Stimulated activated CD4-positive, alpha-beta T cell treated with anti-CD3 and anti-CD28 coated beads, Interleukin-2, amount 100 ng/mL, for 4 hours (primary cell): Measurements from ENCODE around the gene C11orf42.
"Not testable (repeated sequence)": the region's sequence is repeated elsewhere in the genome, so short reads cannot be mapped to it uniquely, and the experiment has no call there.

Experiments used
- DNase-seq: peaks from one replicate; pipeline ENCODE4 v3.0.0-alpha.2; 2020; ENCODE audit warnings: low read depth

C11orf42 gene

DNA sequence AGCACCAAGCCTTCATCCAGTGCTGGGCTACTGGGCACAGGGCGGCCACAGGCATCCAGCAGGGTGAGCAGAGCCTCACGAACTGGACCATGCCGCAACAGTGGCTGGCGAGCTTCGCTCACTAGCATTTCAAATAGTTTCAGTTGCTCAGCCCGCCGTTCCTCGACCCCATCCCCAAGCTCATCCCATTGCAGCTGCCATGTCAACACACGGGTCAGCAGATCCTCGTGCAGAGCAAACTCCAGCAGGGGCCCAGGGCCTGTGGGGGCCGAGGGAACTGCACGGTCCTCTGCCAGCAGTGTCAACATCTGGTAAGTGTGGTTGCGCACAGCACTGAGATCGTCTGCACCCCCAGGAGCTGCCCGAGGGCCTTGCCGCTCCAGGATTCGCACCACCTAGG is 18.5 kb downstream of the C11orf42 start:
- no peak for DNase-seq

DNA sequence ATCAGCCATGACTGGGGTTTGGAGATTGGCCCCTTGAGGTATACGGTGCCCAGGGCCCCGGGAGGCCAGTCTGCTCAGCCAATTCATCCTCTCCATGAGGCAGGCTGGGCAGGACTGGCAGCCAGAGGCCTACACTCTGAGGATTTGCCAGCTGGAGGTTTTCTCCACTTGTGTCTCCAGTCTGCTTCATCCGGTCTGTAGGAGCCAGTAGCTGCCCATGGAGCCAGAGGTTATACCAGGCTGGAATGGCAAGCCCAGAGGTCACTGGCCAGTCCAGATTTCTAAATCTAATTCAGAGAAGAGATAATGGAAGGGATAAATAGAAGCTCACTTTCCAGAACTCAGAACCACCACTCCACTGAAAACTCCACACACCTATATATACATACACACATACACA is 19.1 kb downstream of the C11orf42 start:
- no peak for DNase-seq

DNA sequence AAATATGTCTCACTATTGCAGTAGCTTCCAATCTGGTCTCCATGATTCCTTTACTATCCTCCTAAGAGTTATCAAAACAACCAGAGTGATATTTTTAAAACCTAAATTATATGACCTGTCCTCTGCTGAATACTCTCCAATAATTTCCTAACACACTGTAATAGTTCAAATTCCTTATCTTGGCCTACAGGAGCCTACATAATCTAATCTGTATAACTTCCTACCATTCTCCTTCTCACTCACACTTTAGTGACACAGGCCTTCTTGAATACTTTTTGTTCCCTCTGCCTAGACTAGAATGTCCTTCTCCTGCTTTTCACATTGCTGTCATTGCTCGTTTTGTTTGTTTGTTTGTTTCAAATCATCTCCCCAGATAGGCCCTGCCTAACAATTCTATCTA is 19.7 kb downstream of the C11orf42 start:
- DNase-seq = no peak

DNA sequence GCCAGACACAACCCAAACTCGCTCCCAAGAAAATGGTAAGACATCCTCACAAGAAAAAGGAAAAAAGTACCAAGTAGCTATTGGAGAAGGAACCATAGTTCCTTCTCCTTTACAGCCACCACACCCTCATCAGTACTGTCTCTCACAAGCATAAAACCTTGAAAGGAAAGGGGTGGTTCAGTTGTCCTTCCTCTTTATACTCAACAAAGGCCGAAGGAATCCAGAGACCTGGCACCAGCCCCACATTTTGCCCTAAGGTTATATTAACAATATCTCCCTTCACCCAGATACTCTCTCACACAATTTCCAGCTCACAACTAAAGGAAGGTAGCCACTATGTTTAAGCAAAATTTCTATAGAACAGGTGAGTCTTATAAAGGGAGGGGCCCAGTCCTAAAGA is 20.5 kb downstream of the C11orf42 start:
- no peak for DNase-seq

DNA sequence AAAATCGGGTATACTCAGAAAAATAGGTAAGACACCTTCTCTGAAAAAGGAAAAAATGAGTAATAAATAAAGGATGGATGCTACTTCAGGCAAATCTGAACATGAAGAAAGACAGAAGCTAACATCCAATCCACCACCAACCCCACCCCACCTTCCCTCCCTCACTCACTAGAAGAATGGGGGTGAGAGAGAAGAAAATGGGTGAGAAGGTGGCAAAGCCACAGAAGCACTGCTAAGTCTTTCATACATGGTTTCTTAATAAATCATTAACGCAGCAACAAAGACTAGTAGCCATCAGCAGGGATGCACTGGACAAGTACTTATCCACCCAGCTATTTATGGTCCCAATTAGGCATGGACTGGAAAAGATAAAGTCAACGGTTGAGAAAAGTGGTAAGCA is 23.2 kb downstream of the C11orf42 start:
- DNase-seq = no peak

DNA sequence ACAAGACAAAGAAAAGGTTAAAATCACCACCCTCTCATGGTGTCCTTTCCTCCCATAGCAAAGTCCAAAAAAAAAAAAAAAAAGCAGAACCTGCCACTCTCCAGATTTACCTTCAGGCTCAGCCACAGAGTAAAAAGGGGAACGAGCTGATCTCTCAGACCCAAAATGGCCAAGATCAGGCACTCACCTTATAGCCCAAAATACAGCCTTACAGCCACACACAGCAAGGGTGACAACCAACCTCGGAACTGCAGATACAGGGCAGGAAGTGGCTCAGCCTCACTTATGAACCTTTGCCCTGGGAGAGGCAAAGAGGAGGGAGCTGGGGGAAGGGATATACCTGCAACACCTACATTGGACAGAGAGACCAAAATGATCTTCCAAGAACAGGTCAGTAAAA is 24.6 kb downstream of the C11orf42 start:
- no peak for DNase-seq

DNA sequence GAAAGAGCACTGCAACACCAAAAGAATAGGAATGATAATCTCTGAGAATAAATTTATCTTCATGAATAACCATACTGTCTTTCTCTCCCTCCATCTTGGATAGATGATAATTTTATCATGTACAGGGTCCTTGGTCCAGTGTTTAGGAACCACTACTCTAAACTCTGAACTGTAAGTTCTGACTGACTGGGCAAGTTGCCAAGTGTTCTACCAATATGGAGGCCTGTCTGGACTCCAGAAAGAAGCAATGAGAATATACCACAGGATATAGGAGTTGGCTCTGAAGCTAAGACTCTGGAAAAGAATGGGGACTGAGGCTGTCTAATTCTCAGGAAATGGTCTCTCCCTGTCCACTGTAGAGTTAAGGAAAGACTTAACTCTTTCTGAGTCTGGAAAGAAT is 27.5 kb downstream of the C11orf42 start:
- no peak for DNase-seq

DNA sequence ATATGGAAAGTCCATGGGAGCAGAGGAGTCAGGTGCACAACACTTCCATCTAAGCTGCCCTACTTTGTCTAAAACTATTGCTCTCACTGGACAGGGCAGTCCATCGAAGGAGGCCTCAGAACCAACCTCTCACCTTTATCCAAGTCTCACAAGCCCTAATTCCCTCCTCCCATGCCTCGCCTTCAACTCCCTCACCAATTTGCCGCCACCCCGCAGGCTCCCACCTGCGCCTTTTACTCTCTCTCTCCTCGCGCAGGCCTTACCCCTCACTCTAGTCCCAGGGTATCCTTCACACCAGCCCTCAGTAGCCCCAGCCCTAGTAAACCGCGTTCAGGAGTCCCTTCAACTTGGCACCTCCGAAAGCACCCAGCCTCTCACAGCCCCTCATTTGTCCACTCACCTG is 28.6 kb downstream of the C11orf42 start:
- DNase-seq = no peak

DNA sequence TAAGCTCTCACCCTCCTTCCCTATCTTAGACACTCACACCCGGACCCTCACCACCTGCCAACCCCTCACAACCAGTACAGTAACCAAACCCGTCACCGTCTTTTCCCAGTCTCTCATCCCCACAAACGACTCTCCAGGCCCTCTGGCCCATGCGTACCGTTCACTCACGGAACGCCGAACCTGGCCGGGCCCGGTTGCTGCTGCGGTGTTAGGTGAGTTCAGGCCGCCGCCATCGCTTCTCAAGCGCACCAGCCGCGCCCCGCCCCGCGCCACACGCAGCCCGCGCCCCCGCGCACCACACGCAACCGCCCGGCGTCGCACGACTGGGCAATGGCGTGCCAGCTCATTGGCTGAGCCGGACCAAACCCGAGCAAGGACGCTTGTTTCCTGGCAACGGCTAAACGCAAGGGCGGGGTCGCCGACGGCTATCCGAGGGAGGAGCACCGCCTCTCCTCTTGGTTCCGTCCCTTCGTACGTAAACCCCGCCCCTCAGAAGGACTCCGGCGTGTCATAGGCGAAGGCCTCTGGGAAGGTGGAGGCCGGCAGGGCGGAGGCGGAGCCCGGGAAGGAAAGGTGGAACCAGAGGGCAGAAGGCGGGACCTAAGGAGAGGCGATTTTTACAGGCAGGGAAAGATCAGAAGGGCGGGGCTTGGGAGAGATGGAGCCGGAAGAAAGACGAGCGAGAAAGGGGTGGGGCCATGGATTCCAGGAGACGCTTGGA is 29.2 kb downstream of the C11orf42 start, which contains the start of gene FHIP1B:
FHIP1B (minus strand) TSS at position 250 of the 721 bp plus-strand sequence. CDS start 10,120 bp downstream, outside the sequence.
- DNase-seq = peak; percentile 99

DNA sequence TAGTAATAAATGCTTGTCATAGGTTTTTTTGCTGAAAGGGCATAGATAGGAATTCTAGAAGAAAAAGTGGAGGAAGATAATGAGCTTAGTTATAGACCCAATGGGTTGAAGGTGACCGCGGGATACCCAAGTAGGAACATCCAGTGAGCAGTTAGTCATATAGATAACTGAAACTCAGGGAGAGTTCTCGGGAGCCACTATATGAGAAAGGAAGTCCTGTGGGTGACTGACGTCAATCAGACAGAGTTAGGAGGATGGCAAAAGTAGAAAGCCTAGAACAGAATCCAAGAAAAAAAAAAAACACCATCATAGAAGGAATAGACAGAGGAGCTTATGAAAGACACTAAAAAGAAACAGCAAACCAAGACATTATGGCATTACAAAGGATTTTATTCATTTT is 31.9 kb downstream of the C11orf42 start:
- no peak for DNase-seq

DNA sequence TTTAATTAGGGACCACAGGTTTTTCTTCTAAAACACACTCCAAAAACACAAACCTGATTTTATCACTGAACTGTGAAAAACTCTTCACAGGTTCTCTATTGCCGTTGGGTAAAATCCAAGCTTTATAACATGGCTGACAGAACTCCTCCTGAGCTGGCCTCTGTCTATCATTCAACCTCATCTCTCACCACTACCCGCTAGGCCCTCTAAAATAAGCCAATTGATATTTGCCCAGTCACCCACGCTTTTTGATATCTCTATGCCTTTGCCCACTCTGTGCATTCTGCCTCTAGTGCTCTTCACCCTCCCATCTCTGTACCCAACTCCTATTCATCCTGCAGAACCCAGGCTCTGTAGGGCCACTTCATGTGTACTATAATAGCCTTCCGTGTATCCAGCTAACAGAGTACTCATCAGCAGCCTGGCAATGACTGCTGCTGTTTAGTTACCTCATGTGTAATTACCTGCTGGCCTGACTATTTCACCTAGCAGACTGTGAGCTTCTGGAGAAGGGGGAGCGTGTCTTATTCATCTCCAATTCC is 32.5 kb downstream of the C11orf42 start:
- no peak for DNase-seq

DNA sequence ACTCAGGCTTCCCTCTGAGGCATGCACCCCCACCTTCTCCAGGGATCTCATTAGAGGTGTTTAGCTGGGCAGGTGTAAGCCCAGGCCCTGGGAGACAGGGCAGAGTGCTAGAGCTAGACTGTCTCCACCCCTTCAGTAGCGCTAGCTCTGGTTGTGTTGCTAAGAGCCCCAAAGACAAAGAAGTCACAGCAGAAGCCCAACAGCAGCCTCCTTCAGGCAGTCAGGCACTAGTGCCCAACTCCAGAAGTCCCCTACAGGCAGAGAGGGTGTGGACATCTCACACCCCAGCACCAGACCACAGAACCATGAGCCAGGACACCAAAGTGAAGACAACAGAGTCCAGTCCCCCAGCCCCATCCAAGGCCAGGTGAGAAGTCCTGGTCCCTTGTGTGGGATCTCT is 33.5 kb downstream of the C11orf42 start, which contains the start of gene CNGA4:
CNGA4 (plus strand) TSS at position 188 of the 400 bp plus-strand sequence; CDS start at position 306, 118 bp downstream.
- DNase-seq = no peak

DNA sequence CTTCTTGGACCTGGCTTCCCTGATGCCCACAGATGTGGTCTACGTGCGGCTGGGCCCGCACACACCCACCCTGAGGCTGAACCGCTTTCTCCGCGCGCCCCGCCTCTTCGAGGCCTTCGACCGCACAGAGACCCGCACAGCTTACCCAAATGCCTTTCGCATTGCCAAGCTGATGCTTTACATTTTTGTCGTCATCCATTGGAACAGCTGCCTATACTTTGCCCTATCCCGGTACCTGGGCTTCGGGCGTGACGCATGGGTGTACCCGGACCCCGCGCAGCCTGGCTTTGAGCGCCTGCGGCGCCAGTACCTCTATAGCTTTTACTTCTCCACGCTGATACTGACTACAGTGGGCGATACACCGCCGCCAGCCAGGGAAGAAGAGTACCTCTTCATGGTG is 34.8 kb downstream of the C11orf42 start:
- DNase-seq = no peak

DNA sequence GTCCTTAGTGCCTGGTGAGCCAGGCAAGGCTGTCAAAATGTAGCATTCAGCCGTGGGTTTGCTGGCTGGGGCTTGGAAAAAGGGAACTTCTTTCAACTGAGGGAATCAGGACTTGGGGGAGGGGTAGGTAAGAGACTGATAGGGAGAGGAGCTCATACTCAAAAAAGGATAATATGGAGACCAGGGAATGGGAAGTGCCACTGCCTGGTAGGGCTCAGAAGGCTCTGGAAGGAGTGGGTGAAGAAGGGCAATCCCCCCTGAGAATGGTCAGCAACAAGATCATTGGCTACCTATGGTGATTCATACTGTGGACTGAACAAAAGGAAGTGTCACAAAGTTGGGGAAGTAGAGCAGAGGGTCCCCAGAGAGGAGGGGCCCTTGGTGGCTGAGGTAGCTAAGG is 35.4 kb downstream of the C11orf42 start:
- no peak for DNase-seq

DNA sequence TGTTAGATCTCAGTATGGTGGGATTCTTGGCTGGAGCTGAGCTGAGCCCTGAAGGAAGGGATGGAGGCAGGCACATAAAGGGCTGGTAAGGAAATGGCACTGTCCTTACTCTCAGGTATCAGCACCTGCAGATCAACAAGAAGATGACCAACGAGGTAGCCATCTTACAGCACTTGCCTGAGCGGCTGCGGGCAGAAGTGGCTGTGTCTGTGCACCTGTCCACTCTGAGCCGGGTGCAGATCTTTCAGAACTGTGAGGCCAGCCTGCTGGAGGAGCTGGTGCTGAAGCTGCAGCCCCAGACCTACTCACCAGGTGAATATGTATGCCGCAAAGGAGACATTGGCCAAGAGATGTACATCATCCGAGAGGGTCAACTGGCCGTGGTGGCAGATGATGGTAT is 36.0 kb downstream of the C11orf42 start:
- DNase-seq = no peak

DNA sequence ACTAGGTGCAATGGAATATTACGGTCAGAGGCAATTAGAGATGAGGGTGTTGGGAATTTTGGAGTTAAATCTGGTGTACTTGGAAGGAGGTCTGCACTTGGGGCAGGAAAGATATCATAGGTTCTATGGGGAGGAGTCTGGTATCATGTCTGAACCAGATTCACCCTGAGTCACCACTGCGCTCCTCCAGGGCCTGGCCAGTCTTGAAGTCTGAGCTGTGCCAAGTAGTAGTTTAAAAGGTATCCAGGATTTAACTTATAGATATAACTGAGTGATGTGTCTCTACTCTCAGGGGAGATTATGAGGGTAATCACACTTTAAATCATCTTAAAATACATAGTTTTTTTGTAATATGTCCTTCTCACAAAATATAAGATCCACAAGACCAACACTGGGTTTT is 40.2 kb downstream of the C11orf42 start:
- no peak for DNase-seq

DNA sequence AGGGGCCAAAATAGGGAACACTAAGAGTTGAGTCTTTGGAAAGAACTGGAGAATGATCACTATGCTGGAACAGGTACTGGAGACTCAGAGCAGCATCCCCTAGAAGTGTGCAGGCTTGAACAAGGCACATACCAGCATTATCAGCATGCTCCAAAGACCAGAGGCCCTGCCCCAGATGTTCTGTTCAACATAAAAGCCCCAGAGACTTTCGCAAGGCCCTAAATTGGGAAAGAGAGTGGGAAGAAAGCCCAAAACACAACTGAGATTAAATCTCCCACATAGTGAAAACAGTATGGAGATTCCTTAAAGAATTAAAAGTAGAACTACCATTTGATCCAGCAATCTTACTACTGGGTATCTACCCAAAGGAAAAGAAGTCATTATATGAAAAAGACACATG is 42.9 kb downstream of the C11orf42 start:
- DNase-seq = no peak

DNA sequence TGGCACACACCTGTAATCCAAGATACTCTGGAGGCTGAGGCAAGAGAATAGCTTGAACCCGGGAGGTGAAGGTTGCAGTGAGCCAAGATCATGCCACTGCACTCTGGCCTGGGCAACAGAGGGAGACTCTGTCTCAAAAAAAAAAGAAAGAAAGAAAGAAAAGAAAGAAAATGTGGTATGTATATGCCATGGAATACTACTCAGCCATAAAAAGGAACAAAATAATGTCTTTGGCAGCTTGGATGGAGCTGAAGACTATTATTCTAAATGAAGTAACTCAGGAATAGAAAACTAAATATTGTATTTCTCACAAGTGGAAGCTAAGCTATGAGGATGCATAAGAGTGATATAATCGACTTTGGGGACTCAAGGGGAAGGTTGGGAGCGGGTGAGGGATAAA is 43.5 kb downstream of the C11orf42 start:
- not testable (repeated sequence) for DNase-seq

DNA sequence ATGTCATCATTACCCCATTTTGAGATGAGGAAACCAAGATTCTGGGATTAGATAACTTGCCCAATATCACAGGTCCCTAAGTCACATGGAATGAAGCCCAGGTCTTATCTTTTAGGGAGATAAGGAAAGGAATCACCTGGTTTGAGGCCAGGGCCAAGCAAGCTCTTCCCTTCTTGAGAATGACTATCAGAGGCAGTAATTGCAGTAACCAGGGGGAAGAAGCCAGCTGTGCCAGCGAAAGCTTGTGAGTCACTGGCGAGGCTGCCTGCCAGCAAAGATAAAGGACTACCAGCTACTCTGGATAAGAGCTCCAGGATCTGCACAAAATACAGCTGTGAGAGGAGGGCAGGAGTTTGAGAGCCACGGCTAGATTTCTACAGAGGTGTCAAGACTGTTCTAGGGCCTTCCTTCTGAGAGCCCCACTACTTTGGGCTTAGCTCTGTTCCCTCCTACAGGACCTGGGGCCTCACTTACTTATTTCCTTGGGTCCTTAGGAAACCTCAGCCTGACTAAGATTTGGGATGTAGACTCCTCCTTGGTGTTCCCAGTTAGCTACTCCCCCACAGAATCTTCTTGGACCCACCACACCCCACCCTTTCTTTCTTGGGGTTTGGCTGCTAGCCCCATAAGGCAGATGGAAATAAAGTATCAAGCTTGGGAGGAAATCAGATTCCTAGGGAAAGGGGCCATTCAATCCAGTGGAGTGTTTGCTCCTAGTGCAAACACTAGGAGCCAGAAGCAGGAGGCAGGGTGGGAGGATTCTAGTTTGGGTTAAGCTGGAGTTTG is 44.6 kb downstream of the C11orf42 start:
- no peak for DNase-seq

DNA sequence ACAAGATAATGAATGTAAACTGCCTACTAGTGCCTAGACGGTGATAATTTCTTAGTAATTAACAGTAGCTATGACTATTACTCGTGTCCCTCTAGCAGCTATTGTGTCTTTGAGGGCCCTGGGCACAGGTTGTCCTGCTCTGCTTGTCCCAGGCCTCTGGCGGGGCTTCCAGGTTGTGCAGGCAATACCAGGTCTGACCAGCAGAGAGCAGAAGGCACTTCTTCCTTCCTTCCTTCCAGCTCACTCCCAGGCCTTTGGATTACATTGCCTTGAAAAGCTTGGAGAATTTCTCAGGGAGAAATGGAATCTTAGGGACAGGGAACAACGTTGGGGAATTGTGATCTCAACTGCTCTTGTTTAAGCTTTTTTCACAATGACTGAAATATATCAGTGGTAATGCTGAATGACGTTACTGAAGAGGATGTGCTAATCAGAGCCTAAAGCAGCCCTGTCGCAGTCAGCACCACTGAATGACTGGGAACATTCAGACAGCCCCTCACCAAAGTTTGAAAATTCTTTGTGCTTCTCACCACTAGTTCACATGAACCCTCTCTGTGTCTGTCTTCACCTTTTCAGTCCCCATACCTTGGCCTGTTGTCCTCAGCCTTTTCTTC is 45.9 kb downstream of the C11orf42 start:
- no peak for DNase-seq

DNA sequence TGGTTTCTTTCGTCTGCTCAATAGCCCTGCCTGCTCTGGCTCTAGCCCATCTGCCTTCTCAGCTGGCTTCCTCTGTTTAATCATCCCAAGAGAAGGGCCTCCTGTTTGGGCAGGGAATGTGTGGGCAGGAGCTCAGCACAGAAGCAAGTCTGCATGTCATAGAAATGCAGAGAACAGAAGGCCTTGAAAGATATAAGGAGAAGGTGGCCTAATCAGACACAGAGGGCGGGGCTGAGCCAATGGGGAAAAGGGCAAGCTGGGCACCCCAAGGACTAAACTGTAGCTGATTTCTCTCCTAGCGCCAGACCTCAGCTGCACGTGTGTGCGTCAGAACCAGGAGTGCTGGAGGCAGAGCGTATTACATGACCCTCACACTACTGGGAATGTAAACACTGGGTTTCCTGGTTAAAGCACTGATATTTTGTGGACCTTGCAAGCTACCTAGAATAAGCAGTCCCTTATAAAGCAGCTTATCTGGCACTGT is 46.7 kb downstream of the C11orf42 start:
- DNase-seq = no peak

DNA sequence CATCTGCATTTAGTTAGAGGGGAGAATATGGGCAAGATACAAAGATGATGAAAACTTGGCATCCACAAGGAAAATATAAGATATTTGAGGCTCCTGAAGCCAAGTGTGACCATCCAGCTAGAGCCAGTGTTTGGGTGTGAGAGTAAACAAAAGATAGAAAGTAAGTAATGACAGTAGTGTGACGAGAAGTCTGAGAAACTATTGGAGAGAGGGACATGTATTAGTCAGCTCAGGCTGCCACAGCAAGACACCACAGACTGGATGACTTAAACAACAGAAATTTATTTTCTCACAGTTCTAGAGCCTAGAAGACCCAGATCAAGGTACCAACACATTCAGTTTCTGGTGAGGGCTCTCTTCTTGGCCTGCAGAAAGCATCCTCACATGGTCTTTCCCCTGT is 47.8 kb downstream of the C11orf42 start:
- DNase-seq = no peak

DNA sequence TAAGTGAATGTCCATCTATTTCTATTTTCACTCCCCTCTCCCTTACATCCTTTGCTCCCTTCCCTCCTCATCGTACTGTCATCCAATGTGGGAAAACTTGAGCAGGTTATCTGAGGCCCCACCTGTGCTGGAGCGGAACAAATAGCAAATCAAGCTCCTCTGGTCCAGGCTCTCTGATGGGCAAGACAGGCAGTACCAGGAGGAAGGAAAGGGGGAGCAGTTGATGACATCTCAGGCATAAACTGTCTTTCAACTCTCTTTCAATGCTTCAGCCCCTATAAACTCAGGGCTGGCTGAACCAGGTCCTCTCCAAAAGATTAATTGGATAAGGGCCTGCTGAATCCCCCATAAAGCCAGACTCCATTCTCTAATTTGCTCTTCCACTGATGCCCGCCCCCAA is 52.8 kb downstream of the C11orf42 start:
- no peak for DNase-seq
